HG02938 (cell line): ENCODE measurements around the gene TSEN34.
"Not testable (repeated sequence)": the region's sequence is repeated elsewhere in the genome, so short reads cannot be mapped to it uniquely, and the experiment has no call there.

Source experiments
- ATAC-seq: cut with Tn5 transposase; IDR thresholded peaks from one replicate; pipeline ENCODE4 v1.9.1; 2021; ENCODE audit warnings: mild to moderate bottlenecking, moderate library complexity; ENCODE audit not compliant: unreplicated experiment

Gene TSEN34

DNA sequence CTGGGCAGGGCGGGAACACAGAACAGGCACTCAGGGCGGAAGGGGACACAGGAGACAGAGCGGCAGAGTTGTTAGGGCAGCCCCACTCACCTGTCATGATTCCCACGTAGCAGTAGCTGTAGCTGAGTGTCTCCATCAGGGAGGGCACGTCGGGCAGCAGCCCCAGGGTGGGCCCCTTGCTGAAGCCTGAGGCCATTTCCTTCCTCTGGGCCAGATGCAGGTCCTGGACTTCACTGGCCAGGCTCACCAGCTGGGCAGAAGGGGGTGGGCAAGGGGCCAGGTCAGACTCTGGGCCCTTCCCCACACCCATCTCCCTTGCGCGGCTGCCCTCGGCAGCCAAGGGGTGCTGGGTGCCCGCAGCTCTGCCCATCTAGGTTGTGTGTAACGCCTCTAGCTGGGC, 7.7 kb upstream of the TSEN34 start:
- ATAC-seq, result no peak

DNA sequence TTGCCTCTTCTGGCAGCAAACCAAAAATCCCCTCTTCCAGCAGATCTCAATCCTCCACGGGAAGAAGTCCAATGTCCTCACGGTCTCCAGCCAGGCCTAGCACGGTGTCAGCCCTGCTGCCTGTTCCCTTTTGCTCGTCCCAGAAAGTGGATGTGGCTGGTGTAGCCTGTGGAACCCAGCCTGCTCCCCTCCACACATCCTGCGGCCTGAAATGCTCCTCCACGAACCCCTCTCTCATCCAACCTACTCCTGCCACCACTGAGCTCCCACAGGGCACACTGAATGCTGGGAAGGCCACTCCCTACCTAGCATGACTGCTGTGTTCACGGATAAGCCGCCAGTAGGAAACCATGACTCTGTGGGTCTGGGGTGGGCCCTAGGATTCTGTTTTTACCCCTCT, 4.8 kb upstream of the TSEN34 start:
- ATAC-seq, result no peak

DNA sequence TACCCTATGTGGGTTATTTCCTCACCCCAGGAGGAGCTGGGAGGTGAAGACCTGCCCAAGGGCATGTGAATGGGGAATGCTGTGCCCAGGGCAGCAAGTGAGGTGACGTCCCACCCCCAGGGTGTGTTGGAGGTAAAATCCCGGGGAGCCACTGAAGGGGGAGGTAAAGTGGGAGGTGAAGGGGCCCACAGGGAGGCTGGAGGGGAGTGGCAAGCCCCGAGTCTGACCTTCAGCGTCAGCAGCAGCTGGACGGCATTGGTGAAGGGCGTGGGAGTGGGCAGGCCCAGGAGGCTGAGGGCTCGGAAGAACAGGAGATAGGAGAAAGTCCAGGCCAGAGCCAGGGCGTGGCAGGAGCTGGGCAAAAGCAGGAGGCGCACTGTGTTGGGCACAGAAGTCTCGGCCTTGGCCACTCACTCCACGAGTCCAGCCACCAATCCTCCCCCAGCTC, 4.2 kb upstream of the TSEN34 start:
- ATAC-seq, result no peak

DNA sequence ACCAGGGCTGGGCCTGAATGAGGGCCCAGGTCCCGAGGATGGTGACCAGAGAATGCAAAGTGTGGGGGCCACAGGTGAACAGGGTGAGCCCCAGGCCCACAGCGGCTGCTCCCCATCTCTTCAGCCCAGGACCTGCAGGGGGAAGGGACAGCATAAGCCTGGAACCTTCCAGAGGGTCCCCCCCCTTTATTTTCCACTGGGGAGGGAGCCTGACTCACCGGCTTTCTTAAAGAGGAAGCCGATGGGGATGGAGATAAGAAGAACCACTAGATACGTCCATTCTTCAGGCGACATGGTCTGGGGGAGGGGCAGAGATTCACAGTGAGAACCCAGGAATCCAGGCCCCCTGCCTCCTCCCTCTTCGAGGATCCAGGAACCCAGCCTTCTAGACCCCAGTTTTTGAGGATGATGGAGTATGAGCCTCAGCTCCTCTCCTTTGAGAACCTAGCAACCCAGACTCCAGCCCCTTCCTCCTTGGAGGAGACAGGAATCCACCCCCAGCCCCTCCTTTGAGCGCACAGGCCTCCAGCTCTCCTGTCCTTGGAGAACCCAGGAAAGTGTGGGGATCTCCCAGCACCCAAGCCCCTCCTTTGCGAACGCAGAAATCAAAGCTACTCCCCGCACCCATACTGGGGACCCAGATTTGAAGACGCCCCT, 2.8 kb upstream of the TSEN34 start:
- no peak for ATAC-seq

DNA sequence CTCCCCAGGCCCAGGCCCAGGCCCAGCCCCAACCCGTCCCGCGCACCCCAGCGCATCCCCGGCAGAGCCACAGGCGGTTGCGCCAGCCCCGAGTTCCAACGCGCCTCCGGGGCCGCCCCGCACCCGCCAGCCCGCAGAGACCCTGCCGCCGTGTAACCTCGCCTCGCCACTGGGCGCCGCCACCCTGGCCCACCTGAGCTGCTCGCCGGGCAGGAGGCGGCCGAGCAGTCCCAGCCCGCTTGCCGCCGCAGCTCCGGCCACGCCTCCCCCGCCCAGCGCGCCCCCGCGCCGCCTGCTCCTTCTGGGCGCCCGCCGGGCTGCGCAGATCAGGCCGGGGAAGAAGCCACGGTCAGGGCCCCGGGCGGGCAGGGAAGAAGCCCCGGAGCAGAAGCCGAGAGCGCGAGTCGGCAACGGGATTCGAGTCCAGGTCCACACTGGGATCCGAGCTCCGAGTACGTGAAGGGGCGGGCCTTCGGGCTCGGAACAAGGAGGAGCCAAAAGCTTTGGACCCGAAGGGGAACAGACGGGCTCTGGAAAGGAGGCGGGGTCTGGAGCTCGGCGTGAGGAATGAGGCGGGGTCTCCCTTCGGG, 1.9 kb upstream of the TSEN34 start, which contains the start of gene MBOAT7:
Gene MBOAT7, minus strand, starts transcription at position 436 of the 590 bp plus-strand sequence. CDS start 1,072 bp downstream, outside the sequence.
- ATAC-seq, result peak; percentile 10

DNA sequence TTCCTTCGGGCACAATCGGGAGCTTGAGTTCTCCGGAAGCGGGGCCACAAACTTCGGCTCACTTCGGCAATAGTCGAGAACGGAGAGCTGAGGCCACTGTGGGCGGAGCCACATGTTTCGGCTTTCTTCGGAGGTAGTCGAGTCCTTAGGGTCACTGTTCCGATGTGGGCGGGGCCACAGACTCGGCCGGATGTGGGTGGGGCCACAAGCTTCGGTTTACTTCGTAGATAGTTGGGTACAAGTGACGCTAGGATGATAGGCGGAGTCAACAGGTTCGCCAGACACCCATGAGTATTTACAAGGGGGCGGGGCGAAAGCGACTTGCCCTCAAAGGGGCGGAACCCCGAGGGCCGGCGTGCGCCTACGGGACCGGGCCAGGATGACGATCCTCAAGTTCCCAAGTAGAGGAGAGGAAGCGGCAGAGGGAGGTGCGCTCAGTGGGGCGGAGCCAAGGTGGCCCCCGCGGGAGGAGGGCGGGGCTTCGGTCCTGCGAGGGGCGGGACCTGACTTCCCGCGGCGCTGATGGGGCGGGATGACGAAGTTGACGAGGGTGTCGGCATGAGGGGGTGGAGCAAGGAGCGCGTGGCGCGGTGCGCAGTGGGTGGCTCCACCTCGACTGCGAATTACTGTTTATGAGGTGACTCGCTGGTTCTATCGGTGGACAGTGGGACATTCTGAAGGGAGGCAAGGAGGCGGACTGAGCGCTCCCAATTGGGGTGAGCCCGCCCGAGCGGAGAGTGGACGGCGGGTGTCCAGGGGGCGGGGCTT, 1.2 kb upstream of the TSEN34 start:
- ATAC-seq, result peak; percentile 41

DNA sequence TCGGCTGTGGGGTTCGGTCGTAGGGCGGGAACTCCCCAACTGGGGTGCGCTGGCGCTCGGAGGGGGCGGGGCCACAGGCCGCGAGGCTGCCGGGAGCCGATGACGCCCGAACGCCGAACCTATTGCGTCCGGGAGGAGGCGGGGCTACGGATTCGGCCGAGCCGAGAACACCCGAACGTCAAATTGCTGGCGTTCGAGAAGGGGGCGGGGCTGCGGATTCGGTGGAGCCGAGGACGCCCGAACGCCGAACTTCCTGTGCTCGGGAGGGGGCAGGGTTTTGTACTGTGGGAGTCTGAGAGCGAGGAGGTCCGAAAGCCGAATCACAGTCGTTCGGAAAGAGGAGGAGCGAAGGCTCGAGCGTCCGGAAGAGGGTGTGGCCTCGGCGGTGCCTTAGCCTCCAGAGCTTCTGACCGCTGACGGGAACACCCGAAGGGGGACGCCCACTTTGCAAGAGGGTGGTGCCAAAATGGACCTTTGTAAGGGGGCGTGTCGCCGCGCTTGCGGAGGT, 551 bp upstream of the TSEN34 start:
- ATAC-seq, result peak; percentile 50

DNA sequence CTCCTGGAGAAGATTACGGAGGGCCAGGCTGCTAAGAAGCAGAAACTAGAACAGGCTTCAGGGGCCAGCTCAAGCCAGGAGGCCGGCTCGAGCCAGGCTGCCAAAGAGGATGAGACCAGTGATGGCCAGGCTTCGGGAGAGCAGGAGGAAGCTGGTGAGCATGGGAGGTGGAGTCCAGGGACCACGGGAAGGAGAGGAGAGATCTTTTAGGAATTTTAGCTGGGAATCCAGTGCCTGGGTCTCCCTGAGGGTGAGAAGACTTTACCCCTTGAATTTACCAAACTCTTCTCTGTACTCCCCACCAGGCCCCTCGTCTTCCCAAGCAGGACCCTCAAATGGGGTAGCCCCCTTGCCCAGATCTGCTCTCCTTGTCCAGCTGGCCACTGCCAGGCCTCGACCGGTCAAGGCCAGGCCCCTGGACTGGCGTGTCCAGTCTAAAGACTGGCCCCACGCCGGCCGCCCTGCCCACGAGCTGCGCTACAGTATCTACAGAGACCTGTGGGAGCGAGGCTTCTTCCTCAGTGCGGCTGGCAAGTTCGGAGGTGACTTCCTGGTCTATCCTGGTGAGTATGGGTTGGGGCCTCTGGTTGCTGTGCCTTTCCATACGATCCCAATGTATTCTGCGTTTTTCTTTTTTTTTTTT, 824 bp downstream of the TSEN34 start:
- ATAC-seq, result no peak

DNA sequence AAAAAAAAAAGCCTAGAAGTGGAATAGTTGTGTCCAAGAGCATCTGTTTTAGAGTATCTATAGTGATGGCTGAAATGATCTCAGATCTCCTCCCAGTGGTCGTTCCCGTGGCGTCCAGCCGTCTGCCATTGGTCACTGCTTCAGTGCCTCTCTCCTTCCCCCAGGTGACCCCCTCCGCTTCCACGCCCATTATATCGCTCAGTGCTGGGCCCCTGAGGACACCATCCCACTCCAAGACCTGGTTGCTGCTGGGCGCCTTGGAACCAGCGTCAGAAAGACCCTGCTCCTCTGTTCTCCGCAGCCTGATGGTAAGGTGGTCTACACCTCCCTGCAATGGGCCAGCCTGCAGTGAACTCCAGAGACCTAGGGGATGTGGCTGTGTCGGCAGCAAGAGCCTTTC, 1.9 kb downstream of the TSEN34 start:
- no peak for ATAC-seq

DNA sequence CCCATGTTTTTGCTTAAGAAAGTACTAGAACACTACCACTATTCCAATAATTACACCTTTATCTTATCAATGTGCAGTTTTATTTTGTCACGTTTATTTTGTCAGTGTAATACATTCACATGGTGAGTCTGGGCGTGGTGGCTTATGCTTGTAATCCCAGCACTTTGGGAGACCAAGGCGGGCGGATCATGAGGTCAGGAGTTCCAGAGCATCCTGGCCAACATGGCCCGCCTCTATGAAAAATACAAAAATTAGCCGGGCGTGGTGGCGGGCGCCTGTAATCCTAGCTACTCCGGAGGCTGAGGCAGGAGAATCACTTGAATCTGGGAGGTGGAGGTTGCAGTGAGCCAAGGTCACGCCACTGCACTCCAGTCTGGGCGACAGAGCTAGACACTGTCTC, 3.4 kb downstream of the TSEN34 start:
- ATAC-seq, result not testable (repeated sequence)

DNA sequence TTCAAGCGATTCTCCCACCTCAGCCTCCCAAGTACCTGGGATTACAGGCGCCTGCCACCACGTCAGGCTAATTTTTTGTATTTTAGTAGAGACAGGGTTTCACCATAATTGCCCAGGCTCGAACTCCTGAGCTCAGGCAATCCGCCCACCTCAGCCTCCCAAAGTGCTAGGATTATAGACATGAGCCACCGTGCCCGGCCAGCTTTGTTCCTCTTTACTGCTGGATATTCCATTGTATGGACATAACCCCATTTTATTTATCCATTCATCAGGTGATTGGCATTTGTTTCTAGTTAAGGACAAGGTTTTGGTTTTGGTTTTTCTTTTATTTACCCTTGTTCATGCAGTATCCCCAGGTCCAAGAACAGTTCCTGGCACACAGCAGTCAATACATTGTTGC, 5.4 kb downstream of the TSEN34 start:
- no peak for ATAC-seq

DNA sequence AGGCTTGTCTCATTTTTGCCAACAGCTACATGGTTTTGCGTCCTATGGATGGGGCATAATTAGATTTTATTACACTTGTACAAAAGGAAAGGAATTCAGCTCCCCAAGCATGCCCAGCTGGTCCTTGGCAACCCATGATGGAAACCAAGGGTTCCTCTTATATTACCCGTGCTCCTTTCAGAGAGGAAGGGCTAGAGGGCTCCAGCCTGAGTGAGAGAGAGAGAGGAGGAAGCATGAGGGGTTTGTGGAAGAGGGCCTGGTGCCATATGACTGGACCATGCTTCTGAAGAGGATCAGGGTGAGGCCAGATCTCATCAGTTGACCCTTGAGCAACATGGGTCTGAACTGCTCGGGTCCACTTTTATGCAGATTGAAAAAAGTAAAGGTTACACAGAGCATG, 6.0 kb downstream of the TSEN34 start:
- ATAC-seq, result no peak

DNA sequence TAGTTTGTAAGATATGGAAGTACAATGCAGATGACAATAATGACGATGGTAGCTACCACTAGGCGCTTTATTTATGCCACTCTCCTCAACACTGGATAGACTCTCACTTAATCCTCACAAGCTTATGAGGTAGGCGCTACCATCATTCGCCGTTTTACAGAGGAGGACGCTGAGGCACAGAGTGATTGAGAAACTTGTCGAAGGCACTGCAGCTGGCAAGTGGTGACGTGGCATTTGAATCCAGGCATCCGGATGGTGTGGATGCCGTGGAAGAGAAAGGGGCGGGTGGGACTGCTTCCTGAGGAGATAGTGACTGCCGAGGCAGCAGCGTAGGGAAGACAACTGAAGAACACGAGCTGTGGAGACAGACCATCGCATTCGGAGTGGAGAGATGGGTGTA, 8.3 kb downstream of the TSEN34 start:
- no peak for ATAC-seq

DNA sequence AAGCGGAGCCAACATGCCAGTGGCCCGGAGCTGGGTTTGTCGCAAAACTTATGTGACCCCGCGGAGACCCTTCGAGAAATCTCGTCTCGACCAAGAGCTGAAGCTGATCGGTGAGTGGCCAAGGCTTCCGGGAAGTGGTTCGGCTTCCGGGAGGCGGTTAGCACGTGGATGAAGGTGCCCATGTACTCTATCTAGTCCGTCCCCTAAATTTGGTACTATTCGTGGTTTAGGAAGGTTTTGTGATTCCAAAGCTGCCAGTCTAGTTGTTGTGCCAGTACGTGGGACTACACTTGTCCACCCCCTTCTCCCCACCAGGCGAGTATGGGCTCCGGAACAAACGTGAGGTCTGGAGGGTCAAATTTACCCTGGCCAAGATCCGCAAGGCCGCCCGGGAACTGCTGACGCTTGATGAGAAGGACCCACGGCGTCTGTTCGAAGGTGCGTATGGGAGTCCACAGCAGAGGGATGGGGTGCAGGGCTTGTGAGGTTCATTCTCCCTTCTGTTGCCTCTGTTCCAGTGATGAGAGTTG, 10.1 kb downstream of the TSEN34 start:
- no peak for ATAC-seq

DNA sequence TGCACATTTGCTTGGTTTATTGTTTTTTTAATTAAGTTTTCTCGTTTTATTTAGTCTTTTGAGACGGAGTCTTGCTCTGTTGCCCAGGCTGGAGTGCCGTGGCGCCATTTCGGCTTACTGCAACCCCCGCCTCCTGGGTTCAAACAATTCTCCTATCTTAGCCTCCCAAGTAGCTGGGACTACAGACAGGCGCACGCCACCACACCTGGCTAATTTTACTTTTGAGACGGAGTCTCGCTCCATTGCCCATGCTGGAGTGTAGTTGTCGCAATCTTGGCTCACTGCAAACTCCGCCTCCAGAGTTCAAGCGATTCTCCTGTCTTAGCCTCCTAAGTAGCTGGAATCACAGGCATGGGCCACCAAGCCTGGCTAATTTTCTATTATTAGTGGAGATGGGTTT, 10.9 kb downstream of the TSEN34 start:
- no peak for ATAC-seq

DNA sequence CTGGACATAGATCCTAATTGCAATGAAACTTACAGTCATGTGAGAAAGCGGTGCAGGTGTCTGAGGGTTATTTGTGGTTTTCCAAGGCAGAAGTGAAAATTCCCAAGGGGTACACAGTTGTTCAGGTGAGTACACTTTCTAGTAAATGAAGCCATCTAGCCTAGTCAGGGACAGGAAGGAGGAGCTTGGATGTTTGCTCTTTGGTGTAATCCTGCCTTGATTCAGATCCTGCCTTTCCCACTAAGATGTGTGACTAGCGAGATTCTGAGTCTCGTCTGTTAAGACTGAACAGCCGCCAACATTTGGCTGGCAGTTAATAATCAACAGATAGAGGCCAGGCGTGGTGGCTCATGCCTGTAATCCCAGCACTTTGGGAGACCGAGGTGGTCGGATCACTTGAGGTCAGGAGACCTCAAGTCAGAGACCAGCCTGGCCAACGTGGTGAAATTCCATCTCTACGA, 12.1 kb downstream of the TSEN34 start:
- no peak for ATAC-seq

DNA sequence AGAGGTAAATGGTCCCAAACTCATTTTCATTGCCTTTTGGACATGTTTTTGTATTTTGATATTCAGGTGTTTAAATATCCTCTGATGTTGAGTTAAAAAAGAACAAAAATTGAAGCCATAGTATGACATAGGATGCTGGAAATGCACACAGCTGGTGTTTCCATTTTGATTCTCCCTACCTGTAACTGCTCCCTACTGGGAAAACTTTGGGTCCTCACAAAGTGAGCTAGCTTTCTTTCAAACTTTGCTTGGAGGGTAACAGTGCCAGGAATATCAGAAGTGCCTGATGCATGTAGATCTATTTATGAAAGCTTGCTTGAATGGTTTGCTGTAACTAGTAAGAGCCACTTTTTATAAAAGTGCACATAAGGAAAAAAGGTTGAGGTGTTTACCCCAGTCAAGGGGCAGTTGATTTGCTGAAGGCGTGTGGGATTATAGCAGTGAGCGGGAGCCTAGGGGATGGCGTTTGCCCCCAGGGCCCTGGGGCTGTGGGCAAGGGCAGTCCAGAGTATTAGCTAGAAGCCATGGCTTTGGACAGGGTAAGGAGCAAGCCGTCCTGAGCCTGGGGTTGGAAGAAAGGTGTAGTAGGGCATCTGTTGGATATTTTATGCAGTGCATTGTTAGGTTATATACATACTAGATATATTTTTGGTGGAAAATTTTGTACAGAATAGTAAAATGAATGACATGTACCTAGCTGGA, 13.8 kb downstream of the TSEN34 start:
- no peak for ATAC-seq

DNA sequence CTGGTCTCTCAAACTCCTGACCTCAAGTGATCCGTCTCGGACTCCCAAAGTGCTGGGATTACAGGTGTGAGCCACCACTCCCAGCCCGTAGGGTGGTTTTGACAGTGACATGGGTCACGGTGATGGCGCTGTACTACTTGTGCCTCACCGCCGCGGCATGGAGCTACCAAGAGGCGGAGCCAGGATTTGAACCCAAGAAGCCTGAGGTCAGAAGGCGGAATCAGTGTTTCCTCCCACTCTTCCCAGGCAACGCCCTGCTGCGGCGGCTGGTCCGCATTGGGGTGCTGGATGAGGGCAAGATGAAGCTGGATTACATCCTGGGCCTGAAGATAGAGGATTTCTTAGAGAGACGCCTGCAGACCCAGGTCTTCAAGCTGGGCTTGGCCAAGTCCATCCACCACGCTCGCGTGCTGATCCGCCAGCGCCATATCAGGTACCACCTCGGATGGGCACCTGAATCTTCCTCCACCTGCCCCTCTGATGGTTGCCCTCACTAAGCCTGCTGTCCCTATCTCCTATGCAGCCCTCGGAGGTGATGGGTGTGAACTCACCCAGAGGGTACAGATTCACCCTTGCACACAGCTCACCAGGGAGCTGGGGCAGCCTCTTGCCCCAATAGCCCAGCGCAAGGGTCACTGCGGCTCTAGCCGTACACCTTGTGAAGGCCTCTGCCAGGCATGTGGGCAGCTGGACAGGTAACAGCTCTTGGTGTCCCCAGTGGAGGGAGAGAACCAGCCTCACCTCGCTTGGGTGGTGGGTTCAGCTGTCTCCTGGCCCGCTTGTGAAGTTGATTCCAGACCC, 15.1 kb downstream of the TSEN34 start:
- no peak for ATAC-seq

DNA sequence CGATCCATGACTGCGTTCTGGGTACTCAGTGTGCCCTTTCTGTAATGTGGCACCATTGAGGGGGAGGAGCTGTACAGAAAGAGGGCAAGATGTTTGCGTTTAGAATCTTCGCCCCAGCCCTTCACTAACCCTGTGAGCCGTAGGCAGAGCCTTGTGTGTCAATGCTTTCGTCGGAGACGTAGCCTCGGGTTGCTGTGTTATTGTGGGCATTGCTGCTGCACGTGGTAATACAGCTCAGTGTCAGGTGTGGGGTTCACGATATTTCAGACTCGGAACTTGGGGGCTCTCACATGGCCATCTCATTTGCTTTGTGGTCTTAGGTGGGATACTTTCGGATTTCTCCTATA, 15.7 kb downstream of the TSEN34 start:
- ATAC-seq, result no peak

DNA sequence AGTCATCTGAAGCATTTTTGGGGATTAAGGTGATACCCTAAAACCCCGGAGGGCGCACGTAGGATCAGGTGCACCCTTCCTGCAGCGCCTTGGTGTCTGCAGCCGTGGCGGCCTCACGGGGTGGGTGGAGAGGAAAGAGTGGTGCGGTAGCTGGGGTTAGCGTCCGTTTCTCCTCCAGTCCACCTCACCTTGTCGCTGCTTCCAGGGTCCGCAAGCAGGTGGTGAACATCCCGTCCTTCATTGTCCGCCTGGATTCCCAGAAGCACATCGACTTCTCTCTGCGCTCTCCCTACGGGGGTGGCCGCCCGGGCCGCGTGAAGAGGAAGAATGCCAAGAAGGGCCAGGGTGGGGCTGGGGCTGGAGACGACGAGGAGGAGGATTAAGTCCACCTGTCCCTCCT, 16.1 kb downstream of the TSEN34 start:
- not testable (repeated sequence) for ATAC-seq
